A549 (cell line): ENCODE results near the gene ESAM. TPM values are rescaled to one million over a fixed set of nuclear protein-coding genes. Genes with fewer than 3 reads are reported as not detected.

Source experiments
- ATAC-seq, 2 experiments: fragments of 200-7000 bp in 1 of 2; fragments of >200 bp in 1 of 2; cut with Nextera tagmentation in 1 of 2; cut with Tn5 transposase in 1 of 2; 3 replicates each; pipeline versions ENCODE4 v1.8.0 to v1.9.1; 2018 to 2020; ENCODE audit warnings: mild to moderate bottlenecking in 1 of 2, moderate library complexity in 1 of 2
- CTCF ChIA-PET: fragments of 300-600 bp; sonication (Branson Sonifier 250); formaldehyde crosslinking; extraction: SDS; loops from one replicate; lab custom pipeline; 2021; ENCODE audit warnings: antibody characterized with exemption, inconsistent platforms; lab: Yijun Ruan, JAX
- POLR2A ChIA-PET: fragments of 350-600 bp; formaldehyde crosslinking; extraction: SDS; loops from one replicate; lab custom pipeline; 2021; ENCODE audit warnings: antibody characterized with exemption, inconsistent platforms; lab: Yijun Ruan, JAX
- DNase-seq, 2 experiments: peaks; one replicate each; pipeline versions ENCODE4 v3.0.0 to v3.0.0-alpha.2; 2011 to 2016; ENCODE audit warnings: low read depth in 1 of 2, low spot score in 1 of 2
- FAIRE-seq: peaks from 2 replicates; lab custom pipeline; 2011; peaks lifted over from hg19 to GRCh38; lab: Jason Lieb, UNC
- H3K27ac ChIP-seq, 2 experiments: fragments of >200 bp; sonication (Bioruptor Twin); formaldehyde crosslinking; 3 replicates each; pipeline ENCODE4 v1.5.1; 2016 to 2017
- H3K4me1 ChIP-seq: fragments of >200 bp; sonication (Bioruptor Twin); formaldehyde crosslinking; 3 replicates; pipeline ENCODE4 v1.6.1; 2016
- H3K4me2 ChIP-seq: fragments of >200 bp; sonication (Bioruptor Twin); formaldehyde crosslinking; 3 replicates; pipeline ENCODE4 v1.6.1; 2016
- H3K4me3 ChIP-seq: fragments of >200 bp; sonication (Bioruptor Twin); formaldehyde crosslinking; 3 replicates; pipeline ENCODE4 v1.5.1; 2016
- H3K9me3 ChIP-seq: fragments of >200 bp; sonication (Bioruptor Twin); formaldehyde crosslinking; 3 replicates; pipeline ENCODE4 v1.6.1; 2016
- CBX8 ChIP-seq: fragments of 200-600 bp; sonication (generic); IDR thresholded peaks from 2 replicates; pipeline ENCODE4 v1.6.1; 2016
- CEBPB ChIP-seq, 2 experiments: fragments of >200 bp in 1 of 2; sonication (Bioruptor Twin) in 1 of 2; formaldehyde crosslinking in 1 of 2; IDR thresholded peaks; 2 replicates each; pipeline ENCODE4 v1.6.1; 2012 to 2016
- GATA3 ChIP-seq: IDR thresholded peaks from 2 replicates; pipeline ENCODE4 v1.6.1; 2012; ENCODE audit warnings: borderline replicate concordance
- HOXB5 ChIP-seq: fragments of 250-450 bp; sonication (Bioruptor Pico); IDR thresholded peaks from 2 replicates; pipeline ENCODE4 v1.5.0; 2020; ENCODE audit warnings: mild to moderate bottlenecking, moderate library complexity
- JUN ChIP-seq, 2 experiments: fragments of >200 bp; sonication (Bioruptor Twin); formaldehyde crosslinking; IDR thresholded peaks; 2 replicates in 1 of 2; 3 replicates in 1 of 2; pipeline ENCODE4 v1.6.1; 2016 to 2017
- KDM5A ChIP-seq: fragments of 200-600 bp; sonication (generic); IDR thresholded peaks from 2 replicates; pipeline ENCODE4 v1.6.1; 2016; ENCODE audit warnings: antibody characterized with exemption, mild to moderate bottlenecking
- MAX ChIP-seq: IDR thresholded peaks from 2 replicates; pipeline ENCODE4 v1.6.1; 2012
- NFE2L2 ChIP-seq: fragments of 150-350 bp; conservative IDR thresholded peaks from 2 replicates; pipeline ENCODE4 v1.6.1; 2014; ENCODE audit warnings: low read length
- PBX3 ChIP-seq: IDR thresholded peaks from 2 replicates; pipeline ENCODE4 v1.6.1; 2012
- PHF8 ChIP-seq: fragments of 200-600 bp; sonication (generic); IDR thresholded peaks from 2 replicates; pipeline ENCODE4 v1.6.1; 2016; ENCODE audit warnings: low read depth, mild to moderate bottlenecking, antibody characterized with exemption, moderate library complexity, borderline replicate concordance
- POLR2A ChIP-seq: IDR thresholded peaks from 2 replicates; pipeline ENCODE4 v1.6.1; 2012; ENCODE audit warnings: mild to moderate bottlenecking, low read length
- RCOR1 ChIP-seq: fragments of 150-350 bp; IDR thresholded peaks from 2 replicates; pipeline ENCODE4 v1.6.1; 2014; ENCODE audit warnings: antibody characterized with exemption, low read length, low read depth
- TP53 ChIP-seq: fragments of 250-450 bp; sonication (Bioruptor Pico); IDR thresholded peaks from 2 replicates; pipeline ENCODE4 v1.5.0; 2021; ENCODE audit warnings: mild to moderate bottlenecking, moderate library complexity
- ZNF302 ChIP-seq: fragments of 250-450 bp; sonication (Bioruptor Pico); IDR thresholded peaks from 2 replicates; pipeline ENCODE4 v1.9.0; 2021; ENCODE audit warnings: inconsistent platforms, mild to moderate bottlenecking, moderate library complexity
- ZSCAN20 ChIP-seq: fragments of 250-450 bp; sonication (Bioruptor Pico); IDR thresholded peaks from 2 replicates; pipeline ENCODE4 v1.8.0; 2022; ENCODE audit warnings: mild to moderate bottlenecking, moderate library complexity
- WGBS: methylation state at CpG from one replicate; pipeline ENCODE4 v1.1.6; 2017; ENCODE audit errors: missing lambda C conversion rate; 5-methylcytosine and 5-hydroxymethylcytosine counted together
- polyA plus RNA-seq, 4 experiments: library from polyadenylated mRNA; depleted of rRNA in 3 of 4; stranded (reverse); fragments of >200 nt; fragmentation: RNase III in 1 of 4; extraction: RNeasy Plus Mini Kit Qiagen cat#74134 plus additional on column Dnase treatment in 1 of 4; gene quantifications; 2 replicates in 3 of 4; 3 replicates in 1 of 4; pipeline ENCODE4 v1.2.3, GENCODE V29; 2011 to 2017
- TF ChIP-seq, protein P1 (sequence below): fragments of >200 bp; sonication (Bioruptor Twin); formaldehyde crosslinking; IDR thresholded peaks from 3 replicates; pipeline ENCODE4 v1.6.1; 2016
- TF ChIP-seq, protein P2 (sequence below): fragments of 250-450 bp; sonication (Bioruptor Pico); IDR thresholded peaks from 2 replicates; pipeline ENCODE4 v1.5.0; 2021; ENCODE audit warnings: mild to moderate bottlenecking, moderate library complexity, borderline replicate concordance
- TF ChIP-seq, protein P3 (sequence below): fragments of >200 bp; sonication (Bioruptor Twin); formaldehyde crosslinking; IDR thresholded peaks from 3 replicates; pipeline ENCODE4 v1.5.1; 2016

ESAM gene
- polyA plus RNA-seq, 2 of the 4 experiments (the other 2 are of a cell fraction): 6.2 to 11.7 TPM

DNA sequence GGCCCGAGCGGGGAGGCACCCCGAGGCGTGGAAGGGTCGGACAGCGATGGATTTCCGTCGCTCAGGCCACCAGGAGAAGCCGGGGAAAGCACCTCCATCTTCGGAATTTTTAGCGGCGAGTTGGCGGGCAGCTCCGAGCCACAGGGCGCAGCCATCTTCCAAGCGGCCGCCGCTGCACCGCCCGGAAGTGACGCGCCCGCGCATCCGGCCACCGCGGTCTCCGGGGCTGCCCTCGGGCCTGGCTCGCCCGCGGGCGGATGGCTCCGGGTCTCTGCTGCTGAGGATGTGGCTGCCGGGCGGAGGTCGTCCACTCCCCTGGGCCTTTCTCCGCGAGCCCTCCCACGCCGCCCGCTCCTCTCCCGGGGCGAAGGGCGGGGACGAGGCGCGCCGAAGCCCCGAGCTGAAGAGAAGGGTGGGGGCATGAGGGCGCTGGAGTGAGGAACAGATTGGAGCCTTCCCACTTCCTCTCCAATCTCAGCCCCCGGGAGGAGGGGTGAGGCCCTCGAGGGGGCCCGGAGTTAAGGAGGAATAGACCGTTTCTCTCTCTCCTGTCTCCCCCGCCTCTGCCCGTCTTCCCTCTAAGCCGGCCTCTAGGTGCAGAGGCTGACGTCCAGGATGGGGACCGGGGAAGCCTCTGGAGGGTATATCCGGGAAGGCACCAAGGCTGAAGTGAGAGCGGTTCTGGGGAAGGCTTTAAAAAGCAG is 38.3 kb upstream of the ESAM start, which contains the start of gene MSANTD2:
Gene MSANTD2, minus strand, starts transcription at position 181 of the 704 bp plus-strand sequence. Its CDS starts 26 bp downstream, at position 155.
- Histone ChIP-seq H3K4me1 (peaks cover 15% of the 10 kb centered on the region; the same call in 2 of the 3 replicates), H3K4me3 (peak within 1 kb of the TSS; percentile 100), H3K9me3 (no peaks in the 10 kb centered on the region), H3K4me2 (peak within 1 kb of the TSS; percentile 99), H3K27ac (peak within 1 kb of the TSS; percentile 99 to 100)
- FAIRE-seq (no peak), ATAC-seq (peak; percentile 96 to 97), DNase-seq (peak; percentile 68)
- under 1% methylated on average over 12 of the region's 62 CpGs for WGBS
- TF ChIP-seq HOXB5 (CRISPR knock-in tag) (0 out of 2 replicates have a peak, but pooled peaks have one; percentile 16), MAX (peak; percentile 47; the same call in 1 of the 2 replicates), CBX8 (peak; percentile 63; the same call in 1 of the 2 replicates), PHF8 (peak; percentile 99), POLR2A (peak; percentile 78), ZSCAN20 (CRISPR knock-in tag) (no peak), NFE2L2 (no peak), KDM5A (peak; percentile 67), JUN (IDR thresholded peaks at IDR 0.05) (peak; percentile 26 to 89; a peak in 4 of 5 replicates)
- TF ChIP-seq, protein P1, sequence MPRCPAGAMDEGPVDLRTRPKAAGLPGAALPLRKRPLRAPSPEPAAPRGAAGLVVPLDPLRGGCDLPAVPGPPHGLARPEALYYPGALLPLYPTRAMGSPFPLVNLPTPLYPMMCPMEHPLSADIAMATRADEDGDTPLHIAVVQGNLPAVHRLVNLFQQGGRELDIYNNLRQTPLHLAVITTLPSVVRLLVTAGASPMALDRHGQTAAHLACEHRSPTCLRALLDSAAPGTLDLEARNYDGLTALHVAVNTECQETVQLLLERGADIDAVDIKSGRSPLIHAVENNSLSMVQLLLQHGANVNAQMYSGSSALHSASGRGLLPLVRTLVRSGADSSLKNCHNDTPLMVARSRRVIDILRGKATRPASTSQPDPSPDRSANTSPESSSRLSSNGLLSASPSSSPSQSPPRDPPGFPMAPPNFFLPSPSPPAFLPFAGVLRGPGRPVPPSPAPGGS: peak; percentile 78; the same call in 1 of the 3 replicates
- TF ChIP-seq, protein P2, sequence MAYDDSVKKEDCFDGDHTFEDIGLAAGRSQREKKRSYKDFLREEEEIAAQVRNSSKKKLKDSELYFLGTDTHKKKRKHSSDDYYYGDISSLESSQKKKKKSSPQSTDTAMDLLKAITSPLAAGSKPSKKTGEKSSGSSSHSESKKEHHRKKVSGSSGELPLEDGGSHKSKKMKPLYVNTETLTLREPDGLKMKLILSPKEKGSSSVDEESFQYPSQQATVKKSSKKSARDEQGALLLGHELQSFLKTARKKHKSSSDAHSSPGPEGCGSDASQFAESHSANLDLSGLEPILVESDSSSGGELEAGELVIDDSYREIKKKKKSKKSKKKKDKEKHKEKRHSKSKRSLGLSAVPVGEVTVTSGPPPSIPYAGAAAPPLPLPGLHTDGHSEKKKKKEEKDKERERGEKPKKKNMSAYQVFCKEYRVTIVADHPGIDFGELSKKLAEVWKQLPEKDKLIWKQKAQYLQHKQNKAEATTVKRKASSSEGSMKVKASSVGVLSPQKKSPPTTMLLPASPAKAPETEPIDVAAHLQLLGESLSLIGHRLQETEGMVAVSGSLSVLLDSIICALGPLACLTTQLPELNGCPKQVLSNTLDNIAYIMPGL (CRISPR knock-in tag): no peak
- CTCF ChIA-PET: interaction anchor here (1.4 to 4.1 kb wide), 5 partner anchors 28 to 130 kb away, joined by 3 to 16 read pairs (median 10); partner anchors contain the start of gene ESAM
- POLR2A ChIA-PET: interaction anchor here (0.7 to 2.1 kb wide), 8 partner anchors 13 to 178 kb away, joined by 3 to 14 read pairs (median 4); partner anchors contain the start of gene TBRG1

GRCh38 chr11:124799348-124800225 is 37.5 kb upstream of the ESAM start:
- Histone ChIP-seq H3K4me1 (peaks cover 15% of the 10 kb centered on the region; the same call in 2 of the 3 replicates), H3K4me2 (peak overlapping the region; percentile 99), H3K9me3 (no peaks in the 10 kb centered on the region), H3K4me3 (peak overlapping the region; percentile 100), H3K27ac (peak overlapping the region; percentile 99 to 100)
- no peak for FAIRE-seq
- ATAC-seq: peak; percentile 65 to 68
- TF ChIP-seq CEBPB (IDR thresholded peaks at IDR 0.05) (no peak), TP53 (no peak), PBX3 (no peak), GATA3 (no peak), RCOR1 (no peak), ZNF302 (no peak)
- TF ChIP-seq, protein P3, sequence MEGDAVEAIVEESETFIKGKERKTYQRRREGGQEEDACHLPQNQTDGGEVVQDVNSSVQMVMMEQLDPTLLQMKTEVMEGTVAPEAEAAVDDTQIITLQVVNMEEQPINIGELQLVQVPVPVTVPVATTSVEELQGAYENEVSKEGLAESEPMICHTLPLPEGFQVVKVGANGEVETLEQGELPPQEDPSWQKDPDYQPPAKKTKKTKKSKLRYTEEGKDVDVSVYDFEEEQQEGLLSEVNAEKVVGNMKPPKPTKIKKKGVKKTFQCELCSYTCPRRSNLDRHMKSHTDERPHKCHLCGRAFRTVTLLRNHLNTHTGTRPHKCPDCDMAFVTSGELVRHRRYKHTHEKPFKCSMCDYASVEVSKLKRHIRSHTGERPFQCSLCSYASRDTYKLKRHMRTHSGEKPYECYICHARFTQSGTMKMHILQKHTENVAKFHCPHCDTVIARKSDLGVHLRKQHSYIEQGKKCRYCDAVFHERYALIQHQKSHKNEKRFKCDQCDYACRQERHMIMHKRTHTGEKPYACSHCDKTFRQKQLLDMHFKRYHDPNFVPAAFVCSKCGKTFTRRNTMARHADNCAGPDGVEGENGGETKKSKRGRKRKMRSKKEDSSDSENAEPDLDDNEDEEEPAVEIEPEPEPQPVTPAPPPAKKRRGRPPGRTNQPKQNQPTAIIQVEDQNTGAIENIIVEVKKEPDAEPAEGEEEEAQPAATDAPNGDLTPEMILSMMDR: no peak
- CTCF ChIA-PET: interaction anchor here (1.0 to 4.1 kb wide), 10 partner anchors 27 to 131 kb away, joined by 3 to 16 read pairs (median 8); partner anchors contain the start of gene ESAM
- WGBS: 36% methylated on average over 5 of the region's 83 CpGs
- POLR2A ChIA-PET: interaction anchor here (0.7 to 2.1 kb wide), 9 partner anchors 14 to 1508 kb away, joined by 3 to 14 read pairs (median 4); partner anchors contain the start of gene TBRG1
- peak in 1 of 2 experiments; percentile 13 for DNase-seq
